ENCODE results near the gene DSCAML1. TPM values are rescaled to one million over a fixed set of nuclear protein-coding genes. Genes with fewer than 3 reads are reported as not detected.

The DSCAML1 gene
- total and polyA plus RNA-seq, 7 donors, result 0.04 to 0.52 (median 0.06) TPM

GRCh38 chr11:117678658-117679406 lies 118.2 kb downstream of the DSCAML1 start:
- DNase-seq, result no peak
- H3K27me3 ChIP-seq (ENCODE audit: insufficient read depth in 3 of 3, low read length in 2 of 3), result peaks cover 0 to 17% (median 0%) of the 10 kb centered on the region in 3 donors
- H3K36me3 ChIP-seq (ENCODE audit: insufficient read depth in 1 of 2, low read depth in 1 of 2), result no peaks in the 10 kb centered on the region
- ATAC-seq, result no peak
- intact Hi-C loops (cut with DNase I), result no loop called here
- TF ChIP-seq, protein P1, sequence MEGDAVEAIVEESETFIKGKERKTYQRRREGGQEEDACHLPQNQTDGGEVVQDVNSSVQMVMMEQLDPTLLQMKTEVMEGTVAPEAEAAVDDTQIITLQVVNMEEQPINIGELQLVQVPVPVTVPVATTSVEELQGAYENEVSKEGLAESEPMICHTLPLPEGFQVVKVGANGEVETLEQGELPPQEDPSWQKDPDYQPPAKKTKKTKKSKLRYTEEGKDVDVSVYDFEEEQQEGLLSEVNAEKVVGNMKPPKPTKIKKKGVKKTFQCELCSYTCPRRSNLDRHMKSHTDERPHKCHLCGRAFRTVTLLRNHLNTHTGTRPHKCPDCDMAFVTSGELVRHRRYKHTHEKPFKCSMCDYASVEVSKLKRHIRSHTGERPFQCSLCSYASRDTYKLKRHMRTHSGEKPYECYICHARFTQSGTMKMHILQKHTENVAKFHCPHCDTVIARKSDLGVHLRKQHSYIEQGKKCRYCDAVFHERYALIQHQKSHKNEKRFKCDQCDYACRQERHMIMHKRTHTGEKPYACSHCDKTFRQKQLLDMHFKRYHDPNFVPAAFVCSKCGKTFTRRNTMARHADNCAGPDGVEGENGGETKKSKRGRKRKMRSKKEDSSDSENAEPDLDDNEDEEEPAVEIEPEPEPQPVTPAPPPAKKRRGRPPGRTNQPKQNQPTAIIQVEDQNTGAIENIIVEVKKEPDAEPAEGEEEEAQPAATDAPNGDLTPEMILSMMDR (IDR thresholded peaks at IDR 0.05), result no peak
- H3K4me3 ChIP-seq, result no peak overlapping the region
- H3K4me1 ChIP-seq, result no peaks in the 10 kb centered on the region
- 75 to 78% (median 77%) methylated on average over 18 of the region's 18 CpGs for WGBS, 3 donors
- no peak overlapping the region for H3K27ac ChIP-seq
- no peaks in the 10 kb centered on the region for H3K9me3 ChIP-seq

DNA sequence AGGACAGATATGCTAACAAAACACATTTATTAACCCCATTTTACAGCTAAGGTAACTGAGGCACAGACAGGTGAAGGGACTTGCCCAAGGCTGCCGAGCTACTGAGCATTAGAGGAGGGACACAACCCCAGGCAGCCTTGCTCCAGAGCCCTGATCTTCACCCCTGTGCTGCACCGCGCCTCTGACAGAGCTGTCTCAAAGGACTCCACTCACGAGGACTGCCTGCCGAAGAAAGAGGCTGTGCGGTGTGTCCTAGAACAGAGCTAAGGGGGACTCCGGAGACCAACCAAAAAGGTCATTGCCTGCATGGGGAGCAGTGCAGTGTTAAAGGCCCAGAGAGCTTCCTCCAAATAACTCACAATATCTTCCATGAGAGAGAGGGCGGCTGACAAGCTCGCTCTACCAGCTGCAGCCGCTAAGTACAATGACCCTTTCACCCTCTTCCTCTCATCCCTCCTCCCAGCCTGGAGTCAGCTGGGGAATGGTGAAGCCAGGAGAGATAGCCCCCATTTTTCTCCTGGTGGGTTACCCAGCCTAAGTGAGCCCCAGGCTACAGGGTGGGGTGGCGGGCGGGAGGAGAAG lies 119.2 kb downstream of the DSCAML1 start:
- ATAC-seq (no peak), DNase-seq (no peak)
- no peaks in the 10 kb centered on the region for H3K4me1 ChIP-seq
- TF ChIP-seq, protein P1 (IDR thresholded peaks at IDR 0.05), result no peak
- no peaks in the 10 kb centered on the region for H3K9me3 ChIP-seq
- no peak overlapping the region for H3K27ac ChIP-seq
- H3K36me3 ChIP-seq (ENCODE audit: insufficient read depth in 1 of 2, low read depth in 1 of 2), result no peaks in the 10 kb centered on the region
- peaks cover 0 to 21% (median 0%) of the 10 kb centered on the region in 3 donors for H3K27me3 ChIP-seq (ENCODE audit: insufficient read depth in 3 of 3, low read length in 2 of 3)
- H3K4me3 ChIP-seq, result no peak overlapping the region
- 73 to 76% (median 75%) methylated on average over 12 of the region's 12 CpGs for WGBS, 3 donors
- intact Hi-C loops (cut with DNase I), result no loop called here

DNA sequence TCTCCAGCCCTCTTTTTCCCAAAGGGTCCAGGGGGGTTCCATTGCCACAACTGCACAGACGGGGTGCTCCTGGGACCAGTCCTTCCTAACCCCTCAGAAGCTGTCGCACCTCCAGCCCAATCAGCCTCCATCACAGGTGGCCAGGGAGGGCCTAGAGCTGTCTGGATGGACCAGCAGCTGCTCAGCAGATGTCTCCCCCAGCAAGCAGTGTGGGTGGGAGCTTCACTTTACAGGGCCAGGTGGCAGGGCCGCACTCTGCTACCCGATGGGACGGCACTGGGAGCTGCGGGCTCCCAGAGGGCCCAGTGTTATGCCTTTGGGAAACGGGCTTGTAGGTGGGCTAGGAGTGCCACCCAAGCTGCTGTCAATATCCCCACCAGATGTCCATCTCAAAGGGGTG lies 120.5 kb downstream of the DSCAML1 start:
- H3K4me3 ChIP-seq, result no peak overlapping the region
- DNase-seq, result no peak
- WGBS, 3 donors, result 63 to 72% (median 70%) methylated on average over 7 of the region's 7 CpGs
- no peaks in the 10 kb centered on the region for H3K9me3 ChIP-seq
- no peaks in the 10 kb centered on the region for H3K4me1 ChIP-seq
- intact Hi-C loops (cut with DNase I), result no loop called here
- no peak for ATAC-seq
- no peak overlapping the region for H3K27ac ChIP-seq
- no peaks in the 10 kb centered on the region for H3K36me3 ChIP-seq (ENCODE audit: insufficient read depth in 1 of 2, low read depth in 1 of 2)
- H3K27me3 ChIP-seq (ENCODE audit: insufficient read depth in 3 of 3, low read length in 2 of 3), result peaks cover 0 to 21% (median 4%) of the 10 kb centered on the region in 3 donors
- TF ChIP-seq, protein P1 (IDR thresholded peaks at IDR 0.05), result no peak

DNA sequence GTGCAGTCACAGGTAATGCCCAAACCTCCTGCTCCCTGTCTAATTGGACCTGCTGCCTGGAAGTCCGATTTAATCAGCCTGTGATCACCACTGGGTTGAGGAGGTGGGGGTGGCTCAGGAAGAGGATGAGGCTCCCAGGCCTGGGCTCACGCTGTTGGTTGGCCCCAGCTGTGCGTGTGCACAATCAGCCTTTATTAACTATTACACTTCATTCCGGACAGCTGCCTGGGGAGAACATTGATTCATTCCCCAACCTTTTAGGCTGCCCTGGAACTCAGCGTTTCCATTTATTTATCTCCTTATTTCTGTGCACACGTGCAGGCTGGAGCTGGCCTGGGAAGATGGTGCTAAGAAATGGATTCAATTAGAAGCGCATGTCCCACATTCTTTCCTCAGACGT lies 123.4 kb downstream of the DSCAML1 start:
- Histone ChIP-seq H3K9me3 (no peaks in the 10 kb centered on the region), H3K4me1 (no peaks in the 10 kb centered on the region), H3K36me3 (ENCODE audit: insufficient read depth in 1 of 2, low read depth in 1 of 2) (no peaks in the 10 kb centered on the region), H3K4me3 (no peak overlapping the region), H3K27ac (no peak overlapping the region), H3K27me3 (ENCODE audit: insufficient read depth in 3 of 3, low read length in 2 of 3) (peaks cover 0 to 21% (median 4%) of the 10 kb centered on the region in 3 donors)
- intact Hi-C loops (cut with DNase I), result no loop called here
- WGBS, 3 donors, result 36 to 38% (median 37%) methylated on average over 8 of the region's 8 CpGs
- TF ChIP-seq, protein P1 (IDR thresholded peaks at IDR 0.05), result no peak
- DNase-seq (no peak), ATAC-seq (no peak)

All from psoas muscle (tissue), 8 donors.